DND-41 (cell line): Measurements from ENCODE around the gene CTNNA1.

Experiments
- ATAC-seq: fragments of 200-7000 bp; cut with Tn5 transposase; 3 replicates; pipeline ENCODE4 v1.9.1; 2021; ENCODE audit warnings: low read depth; ENCODE audit not compliant: insufficient read depth
- DNase-seq: peaks from one replicate; pipeline ENCODE4 v3.0.0-alpha.2; 2020
- H2AFZ ChIP-seq: 2 replicates; pipeline ENCODE4 v1.6.0; 2012; ENCODE audit warnings: low read depth, low read length
- H3K27ac ChIP-seq: 2 replicates; pipeline ENCODE4 v1.5.1; 2012; ENCODE audit warnings: low read length, inconsistent platforms
- H3K27me3 ChIP-seq: fragments of 200-600 bp; sonication (generic); 2 replicates; pipeline ENCODE4 v1.6.0; 2012; ENCODE audit warnings: low read length, mild to moderate bottlenecking, inconsistent platforms; ENCODE audit not compliant: insufficient read depth, poor library complexity
- H3K36me3 ChIP-seq: 2 replicates; pipeline ENCODE4 v1.5.1; 2012; ENCODE audit warnings: low read length, inconsistent platforms; ENCODE audit not compliant: insufficient read depth
- H3K4me1 ChIP-seq: 2 replicates; pipeline ENCODE4 v1.5.1; 2012; ENCODE audit warnings: mild to moderate bottlenecking, low read length; ENCODE audit not compliant: insufficient read depth
- H3K4me2 ChIP-seq: 2 replicates; pipeline ENCODE4 v1.6.0; 2012; ENCODE audit warnings: mild to moderate bottlenecking, moderate library complexity, low read length, inconsistent platforms; ENCODE audit not compliant: insufficient read depth
- H3K4me3 ChIP-seq, 2 experiments: fragments of 200-600 bp in 1 of 2; shearing (Covaris generic) in 1 of 2; 2 replicates each; pipeline ENCODE4 v1.5.1; 2012 to 2016; ENCODE audit warnings: inconsistent platforms in 2 of 2, low read length in 2 of 2, mild to moderate bottlenecking in 2 of 2, low read depth in 1 of 2, moderate library complexity in 1 of 2
- H3K79me2 ChIP-seq: 2 replicates; pipeline ENCODE4 v1.6.0; 2012; ENCODE audit warnings: low read length, inconsistent platforms; ENCODE audit not compliant: insufficient read depth
- H3K9ac ChIP-seq: 2 replicates; pipeline ENCODE4 v1.6.0; 2012; ENCODE audit warnings: low read depth, mild to moderate bottlenecking, inconsistent platforms, low read length, moderate library complexity
- H3K9me3 ChIP-seq: 2 replicates; pipeline ENCODE4 v1.5.1; 2012; ENCODE audit warnings: low read length, moderate library complexity, mild to moderate bottlenecking, inconsistent platforms; ENCODE audit not compliant: insufficient read depth, severe bottlenecking
- H4K20me1 ChIP-seq: 2 replicates; pipeline ENCODE4 v1.6.0; 2012; ENCODE audit warnings: low read length; ENCODE audit not compliant: insufficient read depth
- CTCF ChIP-seq: IDR thresholded peaks from 2 replicates; pipeline ENCODE4 v1.5.1; 2012; ENCODE audit warnings: borderline replicate concordance, low read length, moderate library complexity, mild to moderate bottlenecking; ENCODE audit not compliant: poor library complexity, severe bottlenecking; ENCODE audit errors: extremely low read depth
- EZH2 ChIP-seq: IDR thresholded peaks from 3 replicates; pipeline ENCODE4 v1.6.1; 2012; ENCODE audit warnings: borderline replicate concordance, low read depth, mild to moderate bottlenecking, moderate library complexity, low read length, inconsistent platforms; ENCODE audit not compliant: severe bottlenecking

Gene CTNNA1

GRCh38 chr5:138752341-138752950 lies 779 bp upstream of the CTNNA1 start:
- Histone ChIP-seq H3K27me3 (no peaks in the 10 kb centered on the region), H3K36me3 (no peaks in the 10 kb centered on the region), H3K4me1 (no peaks in the 10 kb centered on the region), H2AFZ (no peak overlapping the region), H3K4me2 (no peak overlapping the region), H3K9me3 (no peaks in the 10 kb centered on the region), H3K27ac (no peak overlapping the region), H4K20me1 (no peaks in the 10 kb centered on the region), H3K79me2 (no peaks in the 10 kb centered on the region), H3K9ac (no peak overlapping the region), H3K4me3 (no peak overlapping the region)
- DNase-seq = no peak
- TF ChIP-seq EZH2 = no peak
- no peak for TF ChIP-seq CTCF
- ATAC-seq = no peak

DNA sequence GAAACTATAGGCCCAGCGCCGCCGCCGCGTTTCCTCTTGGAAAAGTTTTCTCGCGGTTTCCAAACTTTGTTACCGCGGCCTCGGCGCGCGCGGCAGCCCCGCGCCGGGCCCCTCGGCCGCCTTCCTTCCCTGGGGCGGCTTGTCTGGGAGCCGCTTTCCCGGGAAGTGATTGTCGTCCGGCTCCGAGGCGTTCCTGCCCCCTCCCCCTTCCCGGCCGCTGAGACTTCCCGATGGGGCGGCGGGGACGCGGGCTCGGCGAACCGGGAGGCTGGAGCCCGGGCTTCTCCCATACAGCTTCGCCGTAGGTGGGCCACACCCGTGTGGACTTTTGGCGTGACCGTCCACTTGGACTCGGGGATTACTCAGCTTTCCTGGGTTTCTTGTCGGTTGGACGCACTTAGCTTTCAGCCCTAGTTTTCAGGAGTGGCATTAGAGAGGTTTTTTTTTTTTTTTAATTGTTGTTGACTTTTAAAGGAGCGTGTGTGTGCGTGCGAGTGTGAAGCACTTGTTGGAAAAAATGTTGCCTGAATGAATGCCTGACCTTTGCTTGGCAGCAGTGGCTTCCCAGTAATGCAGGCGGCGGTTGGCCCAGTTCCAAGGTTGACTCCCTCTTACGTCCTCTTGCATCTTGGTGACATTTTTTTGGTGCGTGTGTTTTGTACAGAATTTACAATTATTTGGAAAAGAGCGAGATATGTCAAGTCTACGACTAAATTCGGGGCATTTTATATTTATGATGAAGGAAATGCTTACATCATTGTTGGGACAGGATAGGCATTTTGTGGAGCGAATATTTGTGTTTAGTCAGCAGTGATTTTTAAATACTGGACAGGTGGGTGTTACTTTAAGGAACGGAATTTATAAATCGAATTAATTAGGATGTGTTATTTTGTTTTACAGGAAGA lies 821 bp downstream of the CTNNA1 start:
- H2AFZ ChIP-seq = no peak overlapping the region

DNA sequence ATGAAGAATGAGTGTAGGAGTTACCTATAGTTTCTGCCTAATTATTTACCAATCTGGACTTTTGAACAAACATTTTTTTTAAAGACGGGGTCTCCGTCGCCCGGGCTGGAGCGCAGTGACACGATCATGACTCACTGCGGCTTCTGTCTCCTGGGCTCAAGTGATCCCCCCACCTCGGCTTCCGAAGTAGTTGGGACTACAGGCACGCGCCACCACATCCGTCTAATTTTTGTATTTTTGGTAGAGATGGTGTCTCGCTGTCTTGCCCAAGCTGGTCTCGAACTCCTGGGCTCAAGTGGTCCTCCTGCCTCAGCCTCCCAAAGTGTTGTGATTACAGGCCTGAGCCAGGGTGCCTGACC lies 1.5 kb downstream of the CTNNA1 start:
- no peaks in the 10 kb centered on the region for H3K36me3 ChIP-seq
- H3K79me2 ChIP-seq = no peaks in the 10 kb centered on the region
- H3K9ac ChIP-seq = no peak overlapping the region
- no peaks in the 10 kb centered on the region for H3K9me3 ChIP-seq
- ATAC-seq (no peak), DNase-seq (no peak)
- H3K4me2 ChIP-seq = no peak overlapping the region
- H3K27me3 ChIP-seq = no peaks in the 10 kb centered on the region
- TF ChIP-seq CTCF (no peak), EZH2 (no peak)
- H3K4me1 ChIP-seq = no peaks in the 10 kb centered on the region
- H4K20me1 ChIP-seq = no peaks in the 10 kb centered on the region
- H2AFZ ChIP-seq = no peak overlapping the region
- H3K27ac ChIP-seq = no peak overlapping the region
- no peak overlapping the region for H3K4me3 ChIP-seq

More for the DNA sequence above, 821 bp downstream of the CTNNA1 start:
- no peaks in the 10 kb centered on the region for H3K4me1 ChIP-seq
- ATAC-seq = no peak
- no peak overlapping the region for H3K27ac ChIP-seq
- TF ChIP-seq CTCF (no peak), EZH2 (no peak)
- no peaks in the 10 kb centered on the region for H4K20me1 ChIP-seq
- DNase-seq = no peak
- no peaks in the 10 kb centered on the region for H3K36me3 ChIP-seq
- no peaks in the 10 kb centered on the region for H3K27me3 ChIP-seq
- no peaks in the 10 kb centered on the region for H3K9me3 ChIP-seq
- H3K4me2 ChIP-seq = no peak overlapping the region
- H3K79me2 ChIP-seq = no peaks in the 10 kb centered on the region
- H3K9ac ChIP-seq = no peak overlapping the region
- H3K4me3 ChIP-seq = no peak overlapping the region
